ENCODE data around the gene SMCO3. TPM values are rescaled to one million over a fixed set of nuclear protein-coding genes. Genes with fewer than 3 reads are reported as not detected.
A peak's percentile ranks its signal among the peaks of the same experiment; 100 is the strongest.

SMCO3 gene
- total RNA-seq: not detected

- DNase-seq (ENCODE audit: low spot score): no peak
Measured at GRCh38 chr12:14814014-14814413, at the start of gene SMCO3. SMCO3 (minus strand) TSS chr12:14814182; CDS start chr12:14806680, 7,502 bp downstream.

GRCh38 chr12:14860490-14860889 lies 46.5 kb upstream of the SMCO3 start:
- DNase-seq (ENCODE audit: low spot score): no peak

GRCh38 chr12:14858513-14858912 lies 44.5 kb upstream of the SMCO3 start:
- no peak for DNase-seq (ENCODE audit: low spot score)

GRCh38 chr12:14854586-14855183 lies 40.7 kb upstream of the SMCO3 start:
- DNase-seq (ENCODE audit: low spot score): no peak

- DNase-seq (ENCODE audit: low spot score): no peak
Measured at GRCh38 chr12:14853961-14854360, 40.0 kb upstream of the SMCO3 start.

GRCh38 chr12:14852880-14853279 lies 38.9 kb upstream of the SMCO3 start:
- no peak for DNase-seq (ENCODE audit: low spot score)

- no peak for DNase-seq (ENCODE audit: low spot score)
Measured at GRCh38 chr12:14850929-14851663, 37.1 kb upstream of the SMCO3 start.

- DNase-seq (ENCODE audit: low spot score): no peak
Measured at GRCh38 chr12:14849661-14850060, 35.7 kb upstream of the SMCO3 start.

- DNase-seq (ENCODE audit: low spot score): no peak
Measured at GRCh38 chr12:14846876-14847580, 33.0 kb upstream of the SMCO3 start.

GRCh38 chr12:14846042-14846587 lies 32.1 kb upstream of the SMCO3 start:
- DNase-seq (ENCODE audit: low spot score): no peak

GRCh38 chr12:14845350-14845750 lies 31.4 kb upstream of the SMCO3 start:
- DNase-seq (ENCODE audit: low spot score): peak; percentile 54

- no peak for DNase-seq (ENCODE audit: low spot score)
Measured at GRCh38 chr12:14844401-14844800, 30.4 kb upstream of the SMCO3 start.

GRCh38 chr12:14843425-14843887 lies 29.5 kb upstream of the SMCO3 start, which contains the start of gene ART4:
ART4 (minus strand) TSS chr12:14843526; CDS start chr12:14843113, 413 bp downstream.
- no peak for DNase-seq (ENCODE audit: low spot score)

- DNase-seq (ENCODE audit: low spot score): no peak
Measured at GRCh38 chr12:14842315-14842714, 28.3 kb upstream of the SMCO3 start.

- DNase-seq (ENCODE audit: low spot score): no peak
Measured at GRCh38 chr12:14841761-14842160, 27.8 kb upstream of the SMCO3 start.

GRCh38 chr12:14840616-14841015 lies 26.6 kb upstream of the SMCO3 start:
- no peak for DNase-seq (ENCODE audit: low spot score)

- no peak for DNase-seq (ENCODE audit: low spot score)
Measured at GRCh38 chr12:14839262-14839661, 25.3 kb upstream of the SMCO3 start.

- DNase-seq (ENCODE audit: low spot score): no peak
Measured at GRCh38 chr12:14836336-14837210, 22.6 kb upstream of the SMCO3 start.

- no peak for DNase-seq (ENCODE audit: low spot score)
Measured at GRCh38 chr12:14834509-14834908, 20.5 kb upstream of the SMCO3 start.

- no peak for DNase-seq (ENCODE audit: low spot score)
Measured at GRCh38 chr12:14833952-14834351, 20.0 kb upstream of the SMCO3 start.

GRCh38 chr12:14833336-14833735 lies 19.4 kb upstream of the SMCO3 start:
- DNase-seq (ENCODE audit: low spot score): no peak

Measured in ureter (tissue), 1 donor.